H1 (cell line): ENCODE data around the gene ZBTB7A. TPM values are rescaled to one million over a fixed set of nuclear protein-coding genes. Genes with fewer than 3 reads are reported as not detected.

ENCODE experiments used
- CTCF ChIA-PET: fragments of 300-600 bp; sonication (Branson Sonifier 250); formaldehyde crosslinking; loops from one replicate; lab custom pipeline; 2021; ENCODE audit not compliant: partially characterized antibody; lab: Charles Lee
- POLR2A ChIA-PET: fragments of 300-600 bp; sonication (Branson Sonifier 250); formaldehyde crosslinking; loops from one replicate; lab custom pipeline; 2021; ENCODE audit warnings: inconsistent platforms; ENCODE audit not compliant: partially characterized antibody; lab: Charles Lee
- DNase-seq, 2 experiments: peaks; one replicate each; pipeline versions ENCODE4 v3.0.0 to v3.0.0-alpha.2; 2010 to 2022; ENCODE audit warnings: low spot score in 2 of 2, low read depth in 1 of 2, mixed read lengths in 1 of 2
- FAIRE-seq: peaks from 2 replicates; lab custom pipeline; 2011; peaks lifted over from hg19 to GRCh38; lab: Jason Lieb, UNC
- H2AFZ ChIP-seq: 2 replicates; pipeline ENCODE4 v1.8.1; 2012; ENCODE audit warnings: low read length, inconsistent platforms
- H2AK5ac ChIP-seq: 2 replicates; pipeline ENCODE4 v1.6.1; 2013; ENCODE audit warnings: low read depth, low read length
- H2BK120ac ChIP-seq: replicated peaks from 2 replicates; pipeline ENCODE3; 2013; ENCODE audit warnings: low read depth, low read length, inconsistent platforms
- H2BK12ac ChIP-seq: 2 replicates; pipeline ENCODE4 v1.6.1; 2013; ENCODE audit warnings: low read depth, low read length
- H2BK15ac ChIP-seq: 2 replicates; pipeline ENCODE4 v1.6.1; 2013; ENCODE audit warnings: low read length
- H2BK20ac ChIP-seq: 2 replicates; pipeline ENCODE4 v1.6.1; 2013; ENCODE audit warnings: low read length
- H2BK5ac ChIP-seq: 2 replicates; pipeline ENCODE4 v1.6.1; 2013; ENCODE audit warnings: low read depth, low read length
- H3K14ac ChIP-seq: 2 replicates; pipeline ENCODE4 v1.6.1; 2013; ENCODE audit warnings: inconsistent platforms; ENCODE audit not compliant: insufficient read length
- H3K18ac ChIP-seq: 2 replicates; pipeline ENCODE4 v1.6.1; 2013; ENCODE audit warnings: low read length; ENCODE audit errors: extremely low read depth
- H3K23ac ChIP-seq: 2 replicates; pipeline ENCODE4 v1.6.1; 2013; ENCODE audit warnings: inconsistent platforms; ENCODE audit not compliant: insufficient read length
- H3K23me2 ChIP-seq: 2 replicates; pipeline ENCODE4 v1.6.1; 2013; ENCODE audit warnings: low read depth, low read length
- H3K27ac ChIP-seq: 2 replicates; pipeline ENCODE4 v1.6.1; 2011; ENCODE audit warnings: low read depth, low read length, inconsistent platforms
- H3K27me3 ChIP-seq, 4 experiments: replicated peaks in 1 of 4; 1 replicate in 1 of 4; 2 replicates in 3 of 4; pipeline versions ENCODE4 v1.6.1 to v1.8.1; 2011 to 2013; ENCODE audit warnings: low read length in 3 of 4, mild to moderate bottlenecking in 3 of 4, inconsistent platforms in 2 of 4, mixed read lengths in 2 of 4, moderate library complexity in 1 of 4; ENCODE audit not compliant: control insufficient read depth in 3 of 4, insufficient read depth in 3 of 4; ENCODE audit errors: extremely low read depth in 1 of 4
- H3K36me3 ChIP-seq, 4 experiments: 2 replicates each; pipeline versions ENCODE4 v1.6.1 to v1.8.1; 2011 to 2013; ENCODE audit warnings: mild to moderate bottlenecking in 4 of 4, low read length in 3 of 4, moderate library complexity in 2 of 4, control low read depth in 1 of 4, inconsistent platforms in 1 of 4; ENCODE audit not compliant: insufficient read depth in 4 of 4, control insufficient read depth in 2 of 4
- H3K4ac ChIP-seq: replicated peaks from 2 replicates; pipeline ENCODE3; 2013; ENCODE audit warnings: low read length, low read depth, mixed read lengths, inconsistent platforms; ENCODE audit not compliant: insufficient read length
- H3K4me1 ChIP-seq, 4 experiments: replicated peaks in 1 of 4; 1 replicate in 1 of 4; 2 replicates in 3 of 4; pipeline versions ENCODE4 v1.6.1 to v1.8.1; 2011 to 2013; ENCODE audit warnings: low read length in 3 of 4, inconsistent platforms in 2 of 4, mixed read lengths in 1 of 4; ENCODE audit not compliant: insufficient read depth in 4 of 4, control insufficient read depth in 3 of 4
- H3K4me2 ChIP-seq, 2 experiments: 2 replicates each; pipeline versions ENCODE4 v1.6.1 to v1.8.1; 2011 to 2013; ENCODE audit warnings: low read depth in 2 of 2, low read length in 2 of 2, control low read depth in 1 of 2, inconsistent platforms in 1 of 2, mild to moderate bottlenecking in 1 of 2; ENCODE audit not compliant: insufficient read depth in 1 of 2
- H3K4me3 ChIP-seq, 4 experiments: fragments of 200-600, 300-600 bp in 1 of 4; sonication (generic), shearing (Covaris generic), sonication (Bioruptor Twin) in 1 of 4; 2 replicates each; pipeline versions ENCODE4 v1.5.1 to v1.8.1; 2011 to 2016; ENCODE audit warnings: low read length in 4 of 4, low read depth in 3 of 4, control low read depth in 2 of 4, inconsistent platforms in 2 of 4, mild to moderate bottlenecking in 2 of 4, mixed read lengths in 1 of 4, moderate library complexity in 1 of 4; ENCODE audit not compliant: insufficient read depth in 2 of 4; ENCODE audit errors: extremely low read depth in 1 of 4
- H3K56ac ChIP-seq: replicated peaks from 2 replicates; pipeline ENCODE3; 2013; ENCODE audit warnings: low read depth, mild to moderate bottlenecking, mixed read lengths, low read length, inconsistent platforms; ENCODE audit not compliant: insufficient read length
- H3K79me1 ChIP-seq: 2 replicates; pipeline ENCODE4 v1.6.1; 2013; ENCODE audit warnings: low read depth, low read length, control low read depth
- H3K79me2 ChIP-seq, 2 experiments: 2 replicates each; pipeline versions ENCODE4 v1.6.1 to v1.8.1; 2012 to 2013; ENCODE audit warnings: low read length in 2 of 2, mild to moderate bottlenecking in 2 of 2, inconsistent platforms in 1 of 2; ENCODE audit not compliant: insufficient read depth in 2 of 2, control insufficient read depth in 1 of 2
- H3K9ac ChIP-seq, 4 experiments: replicated peaks in 1 of 4; 1 replicate in 1 of 4; 2 replicates in 3 of 4; pipeline versions ENCODE4 v1.6.1 to v1.8.1; 2011 to 2013; ENCODE audit warnings: low read depth in 3 of 4, low read length in 3 of 4, control low read depth in 2 of 4, mild to moderate bottlenecking in 2 of 4, moderate library complexity in 2 of 4, inconsistent platforms in 1 of 4; ENCODE audit errors: extremely low read depth in 1 of 4
- H3K9me3 ChIP-seq, 2 experiments: 2 replicates each; pipeline versions ENCODE4 v1.6.1 to v1.8.1; 2012 to 2013; ENCODE audit warnings: mild to moderate bottlenecking in 2 of 2, moderate library complexity in 2 of 2, control low read depth in 1 of 2, inconsistent platforms in 1 of 2, low read depth in 1 of 2, low read length in 1 of 2, mixed read lengths in 1 of 2; ENCODE audit not compliant: insufficient read depth in 2 of 2
- H4K20me1 ChIP-seq, 2 experiments: replicated peaks in 1 of 2; 2 replicates each; pipeline versions ENCODE3 to v1.8.1; 2011 to 2013; ENCODE audit warnings: inconsistent platforms in 2 of 2, low read length in 2 of 2, mild to moderate bottlenecking in 1 of 2; ENCODE audit not compliant: insufficient read depth in 2 of 2, control insufficient read depth in 1 of 2
- H4K5ac ChIP-seq: 2 replicates; pipeline ENCODE4 v1.6.1; 2013; ENCODE audit warnings: low read length, low read depth, mixed read lengths, inconsistent platforms; ENCODE audit not compliant: insufficient read length
- H4K8ac ChIP-seq: 2 replicates; pipeline ENCODE4 v1.8.0; 2013; ENCODE audit warnings: mild to moderate bottlenecking, moderate library complexity, low read length, inconsistent platforms; ENCODE audit not compliant: insufficient read depth; ENCODE audit errors: extremely low read depth
- H4K91ac ChIP-seq: replicated peaks from 2 replicates; pipeline ENCODE3; 2013; ENCODE audit warnings: low read length, mixed read lengths, inconsistent platforms; ENCODE audit not compliant: insufficient read length
- CBX5 ChIP-seq: fragments of 300-800, 300-1000 bp; sonication (generic); IDR thresholded peaks from 2 replicates; pipeline ENCODE4 v1.7.1; 2016; ENCODE audit warnings: antibody characterized with exemption, low read length, low read depth
- CREB1 ChIP-seq: IDR thresholded peaks from 2 replicates; pipeline ENCODE4 v1.6.1; 2012; ENCODE audit warnings: inconsistent platforms
- EZH2 ChIP-seq: fragments of 200-600 bp; sonication (generic); IDR thresholded peaks from 2 replicates; pipeline ENCODE4 v1.7.1; 2012; ENCODE audit warnings: low read depth, mild to moderate bottlenecking, moderate library complexity, low read length, inconsistent platforms; ENCODE audit not compliant: severe bottlenecking
- GTF2F1 ChIP-seq: IDR thresholded peaks from 2 replicates; pipeline ENCODE4 v1.6.1; 2012; ENCODE audit warnings: low read depth, low read length, improper control_type of control experiment, borderline replicate concordance
- KDM1A ChIP-seq: fragments of 200-600, 300-600 bp; sonication (generic); IDR thresholded peaks from 2 replicates; pipeline ENCODE4 v1.7.1; 2016; ENCODE audit warnings: mild to moderate bottlenecking, low read length, borderline replicate concordance
- MAFK ChIP-seq: IDR thresholded peaks from 2 replicates; pipeline ENCODE4 v1.6.1; 2012; ENCODE audit warnings: low read depth, mild to moderate bottlenecking, improper control_type of control experiment, low read length
- NRF1 ChIP-seq: IDR thresholded peaks from 2 replicates; pipeline ENCODE4 v1.6.1; 2011; ENCODE audit warnings: mild to moderate bottlenecking, low read depth, low read length, improper control_type of control experiment
- PHF8 ChIP-seq: fragments of 200-600 bp; sonication (generic); conservative IDR thresholded peaks from 2 replicates; pipeline ENCODE4 v1.7.1; 2012; ENCODE audit warnings: low read depth, mild to moderate bottlenecking, inconsistent platforms, low read length, moderate library complexity
- RNF2 ChIP-seq: fragments of 200-900, 300-1000 bp; sonication (generic); IDR thresholded peaks from 2 replicates; pipeline ENCODE4 v1.7.1; 2016; ENCODE audit warnings: borderline replicate concordance, low read depth, mild to moderate bottlenecking, antibody characterized with exemption, low read length; ENCODE audit not compliant: poor library complexity, severe bottlenecking; ENCODE audit errors: missing control alignments
- SIX5 ChIP-seq: IDR thresholded peaks from 2 replicates; pipeline ENCODE4 v1.6.1; 2011; ENCODE audit warnings: mild to moderate bottlenecking, low read depth, low read length
- TAF1 ChIP-seq: IDR thresholded peaks from 2 replicates; pipeline ENCODE4 v1.6.1; 2011; ENCODE audit warnings: mild to moderate bottlenecking, low read depth, low read length
- TAF7 ChIP-seq: optimal IDR thresholded peaks from 2 replicates; pipeline ENCODE3; 2011; ENCODE audit warnings: low read depth, mild to moderate bottlenecking, inconsistent platforms, low read length, moderate library complexity, borderline replicate concordance
- WGBS, 2 experiments: shearing (Covaris generic) in 1 of 2; methylation state at CpG; one replicate each; pipeline versions ENCODE4 v1.1.6 to v1.1.7; 2013 to 2015; ENCODE audit warnings: low lambda C conversion rate in 2 of 2, mixed read lengths in 2 of 2, inconsistent platforms in 1 of 2, low coverage in 1 of 2, missing lambda C conversion rate in 1 of 2; ENCODE audit not compliant: insufficient replicate concordance in 2 of 2, insufficient coverage in 1 of 2, insufficient read length in 1 of 2; ENCODE audit errors: extremely low coverage in 1 of 2, missing lambda C conversion rate in 1 of 2; 5-methylcytosine and 5-hydroxymethylcytosine counted together
- polyA plus RNA-seq, 7 experiments: library from polyadenylated mRNA; depleted of rRNA in 3 of 7; stranded (reverse) in 5 of 7; unstranded in 2 of 7; fragments of >200 nt in 5 of 7; fragments of 200-250 nt in 2 of 7; gene quantifications; 1 replicate in 5 of 7; 2 replicates in 1 of 7; 4 replicates in 1 of 7; pipeline versions ENCODE4 v1.2.1 to v1.2.3, GENCODE V29; 2011 to 2013; ENCODE audit warnings: missing spikeins in 2 of 7, mixed read lengths in 2 of 7
- total RNA-seq: library from RNA; stranded (reverse); fragmentation: NEBNext Ultra II Directional; extraction: Animal tissue kit (Norgen Biotek cat#: 25700); gene quantifications from 2 replicates; pipeline ENCODE4 v1.2.1, GENCODE V29; 2021

Gene ZBTB7A
- total and polyA plus RNA-seq, 2 of the 8 experiments (the other 6 are each of a cell fraction or from before 2014, with no cell fraction given) = 5.6 to 17.8 TPM

GRCh38 chr19:4075373-4075772 is 8.7 kb upstream of the ZBTB7A start:
- no peak overlapping the region for H2AFZ ChIP-seq
- FAIRE-seq = no peak
- TF ChIP-seq RNF2 (no peak), TAF7 (no peak), NRF1 (no peak), KDM1A (no peak), TAF1 (no peak), CBX5 (no peak), PHF8 (no peak), GTF2F1 (no peak), CREB1 (no peak), SIX5 (no peak), EZH2 (no peak), MAFK (no peak)

More at GRCh38 chr19:4075373-4075772, 8.7 kb upstream of the ZBTB7A start:
- Histone ChIP-seq H3K27me3 (no peaks in the 10 kb centered on the region; a peak in 1 of 7 replicates), H4K20me1 (no peaks in the 10 kb centered on the region), H3K79me1 (no peaks in the 10 kb centered on the region), H3K4me1 (peaks cover 0 to 13% (median 6%) of the 10 kb centered on the region in 4 experiments; a peak in 5 of 7 replicates), H2AK5ac (no peak overlapping the region), H2BK12ac (no peak overlapping the region; the same call in 1 of the 2 replicates), H3K4me2 (no peak overlapping the region), H4K5ac (no peak overlapping the region), H4K91ac (no peak overlapping the region), H2BK20ac (no peak overlapping the region), H3K4me3 (no peak overlapping the region), H3K23ac (no peak overlapping the region), H2BK15ac (no peak overlapping the region), H3K79me2 (no peaks in the 10 kb centered on the region), H2BK5ac (no peak overlapping the region), H3K4ac (no peak overlapping the region), H4K8ac (no peak overlapping the region), H3K9ac (no peak overlapping the region), H3K14ac (no peak overlapping the region), H3K23me2 (no peaks in the 10 kb centered on the region), H3K18ac (no peak overlapping the region), H3K36me3 (no peaks in the 10 kb centered on the region), H3K27ac (no peak overlapping the region), H2BK120ac (no peak overlapping the region), H3K9me3 (no peaks in the 10 kb centered on the region), H3K56ac (no peak overlapping the region)
- ChIA-PET CTCF (no interaction called here), POLR2A (interaction anchor here (0.6 kb wide), 1 partner anchor 195 kb away, joined by 3 read pairs; the partner anchor contains the start of gene ATCAY)
- WGBS, 2 experiments = 89% methylated on average over 6 of the region's 9 CpGs; no CpG with 5 or more reads in 1 of the 2 experiments
- no peak for DNase-seq
